Measurements from ENCODE around the gene TMEM163. TPM values are rescaled to one million over a fixed set of nuclear protein-coding genes. Genes with fewer than 3 reads are reported as not detected.

The TMEM163 gene
- total RNA-seq, 6 experiments from 2014 or later: not detected

DNA sequence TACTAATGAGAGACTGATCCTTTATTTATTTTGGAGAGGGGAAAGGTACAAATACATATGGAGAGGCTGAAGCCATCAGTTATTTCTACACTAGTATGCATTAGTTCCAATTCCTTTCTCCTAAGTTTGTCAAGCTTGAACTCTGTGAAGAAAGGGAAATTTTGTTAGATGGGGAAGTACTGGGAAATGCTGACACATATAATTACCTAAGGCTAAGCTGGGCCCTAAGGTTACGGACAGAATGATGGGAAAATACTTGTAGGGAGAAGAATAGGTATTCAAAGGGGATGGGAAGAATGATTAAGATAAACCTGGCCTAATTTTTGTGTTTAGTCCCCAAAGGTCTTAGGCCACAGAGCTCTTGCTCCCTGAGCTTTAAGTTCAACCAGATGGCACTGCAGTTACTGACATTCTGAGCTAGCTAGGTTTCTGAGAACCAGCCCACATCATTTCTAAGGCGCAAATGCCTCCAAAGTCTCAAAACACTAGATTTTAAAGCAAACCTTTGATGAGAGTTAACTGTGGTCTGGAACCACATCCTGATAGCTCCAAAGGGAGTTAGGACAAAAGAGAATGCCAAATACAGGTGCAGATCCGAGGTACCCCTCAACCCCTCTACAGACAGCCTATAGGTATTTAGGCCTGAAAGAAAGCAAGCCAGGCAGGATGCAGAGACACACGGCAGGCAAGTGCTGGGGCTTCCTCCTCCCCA, 2.7 kb downstream of the TMEM163 start:
- Mint-ChIP-seq H3K4me1 (ENCODE audit: low read depth) (no peaks in the 10 kb centered on the region), H3K27ac (no peak overlapping the region), H3K4me3 (no peak overlapping the region), H3K36me3 (ENCODE audit: low read depth) (no peaks in the 10 kb centered on the region), H3K27me3 (ENCODE audit: insufficient read depth) (peaks cover 37% of the 10 kb centered on the region), H3K9me3 (no peaks in the 10 kb centered on the region)
- TF ChIP-seq, protein P1, sequence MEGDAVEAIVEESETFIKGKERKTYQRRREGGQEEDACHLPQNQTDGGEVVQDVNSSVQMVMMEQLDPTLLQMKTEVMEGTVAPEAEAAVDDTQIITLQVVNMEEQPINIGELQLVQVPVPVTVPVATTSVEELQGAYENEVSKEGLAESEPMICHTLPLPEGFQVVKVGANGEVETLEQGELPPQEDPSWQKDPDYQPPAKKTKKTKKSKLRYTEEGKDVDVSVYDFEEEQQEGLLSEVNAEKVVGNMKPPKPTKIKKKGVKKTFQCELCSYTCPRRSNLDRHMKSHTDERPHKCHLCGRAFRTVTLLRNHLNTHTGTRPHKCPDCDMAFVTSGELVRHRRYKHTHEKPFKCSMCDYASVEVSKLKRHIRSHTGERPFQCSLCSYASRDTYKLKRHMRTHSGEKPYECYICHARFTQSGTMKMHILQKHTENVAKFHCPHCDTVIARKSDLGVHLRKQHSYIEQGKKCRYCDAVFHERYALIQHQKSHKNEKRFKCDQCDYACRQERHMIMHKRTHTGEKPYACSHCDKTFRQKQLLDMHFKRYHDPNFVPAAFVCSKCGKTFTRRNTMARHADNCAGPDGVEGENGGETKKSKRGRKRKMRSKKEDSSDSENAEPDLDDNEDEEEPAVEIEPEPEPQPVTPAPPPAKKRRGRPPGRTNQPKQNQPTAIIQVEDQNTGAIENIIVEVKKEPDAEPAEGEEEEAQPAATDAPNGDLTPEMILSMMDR (IDR thresholded peaks at IDR 0.05): no peak
- DNase-seq: no peak

DNA sequence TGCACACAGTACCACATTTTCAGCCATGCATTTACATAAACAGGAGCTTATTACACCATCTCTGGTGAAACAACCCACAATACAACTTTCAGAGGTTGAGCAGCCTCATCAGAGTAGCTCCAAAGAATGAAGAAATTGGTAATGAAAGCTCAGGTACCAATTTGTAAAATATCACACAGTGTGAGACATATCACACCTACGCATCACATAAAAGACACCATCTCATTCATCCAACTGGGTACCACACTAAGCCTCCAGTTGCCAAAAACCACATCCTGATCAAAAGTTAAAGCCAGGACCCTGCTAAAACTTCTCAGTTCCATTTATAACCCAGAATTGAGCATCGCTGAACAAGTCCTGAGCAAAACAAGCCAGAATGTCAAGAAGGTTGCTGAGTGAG, 4.6 kb downstream of the TMEM163 start:
- no peak for DNase-seq
- no peak overlapping the region for H3K27ac Mint-ChIP-seq
- no peaks in the 10 kb centered on the region for H3K4me1 Mint-ChIP-seq (ENCODE audit: low read depth)

DNA sequence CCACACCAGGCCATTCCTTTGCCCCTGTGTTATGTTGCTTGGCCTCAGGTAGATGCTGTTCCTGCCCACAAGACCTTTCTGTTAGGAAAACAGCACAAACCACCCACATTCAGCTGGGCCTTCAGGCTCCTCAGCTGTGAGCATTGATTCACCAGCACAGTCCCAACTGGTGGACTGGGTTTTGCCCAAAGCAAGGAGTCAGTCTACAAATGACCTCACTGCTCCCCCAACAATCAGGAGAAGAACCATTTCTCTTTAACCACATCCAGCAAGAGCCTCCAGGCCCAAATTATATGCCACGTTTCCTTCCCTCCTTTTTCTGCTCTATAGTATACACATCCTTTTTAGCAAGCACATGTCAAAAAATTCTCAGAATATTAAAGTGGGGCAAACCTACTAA, 5.2 kb downstream of the TMEM163 start:
- Mint-ChIP-seq H3K27ac (no peak overlapping the region), H3K27me3 (ENCODE audit: insufficient read depth) (peaks cover 29% of the 10 kb centered on the region), H3K36me3 (ENCODE audit: low read depth) (no peaks in the 10 kb centered on the region), H3K9me3 (no peaks in the 10 kb centered on the region), H3K4me3 (no peak overlapping the region), H3K4me1 (ENCODE audit: low read depth) (no peaks in the 10 kb centered on the region)
- DNase-seq: no peak
- TF ChIP-seq, protein P1 (IDR thresholded peaks at IDR 0.05): no peak

More for the DNA sequence above, 4.6 kb downstream of the TMEM163 start:
- no peaks in the 10 kb centered on the region for H3K36me3 Mint-ChIP-seq (ENCODE audit: low read depth)
- H3K9me3 Mint-ChIP-seq: no peaks in the 10 kb centered on the region
- no peak overlapping the region for H3K4me3 Mint-ChIP-seq
- peaks cover 27% of the 10 kb centered on the region for H3K27me3 Mint-ChIP-seq (ENCODE audit: insufficient read depth)
- TF ChIP-seq, protein P1 (IDR thresholded peaks at IDR 0.05): no peak

DNA sequence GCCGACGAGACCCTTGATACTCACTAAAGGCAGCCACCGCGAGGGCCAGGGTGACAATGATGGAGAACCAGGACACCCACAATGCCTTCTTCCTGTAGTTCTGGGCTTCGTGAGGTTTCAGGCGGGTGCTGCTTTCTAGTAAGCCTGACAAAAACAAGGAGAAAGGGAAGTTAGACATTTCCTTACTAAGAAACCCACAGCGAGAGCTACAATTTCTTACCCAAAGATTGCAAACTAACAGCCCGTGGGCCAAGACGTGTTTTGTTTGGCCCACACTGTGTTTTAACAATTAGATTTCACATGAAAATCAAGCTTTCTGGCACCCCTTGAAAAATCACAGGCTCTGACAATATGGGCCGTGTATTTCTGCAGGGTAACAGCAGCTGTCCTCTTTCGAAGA, 5.6 kb downstream of the TMEM163 start:
- peaks cover 31% of the 10 kb centered on the region for H3K27me3 Mint-ChIP-seq (ENCODE audit: insufficient read depth)
- no peaks in the 10 kb centered on the region for H3K36me3 Mint-ChIP-seq (ENCODE audit: low read depth)
- H3K4me3 Mint-ChIP-seq: no peak overlapping the region
- no peak overlapping the region for H3K27ac Mint-ChIP-seq
- no peaks in the 10 kb centered on the region for H3K9me3 Mint-ChIP-seq
- TF ChIP-seq, protein P1 (IDR thresholded peaks at IDR 0.05): no peak
- DNase-seq: no peak
- H3K4me1 Mint-ChIP-seq (ENCODE audit: low read depth): no peaks in the 10 kb centered on the region

DNA sequence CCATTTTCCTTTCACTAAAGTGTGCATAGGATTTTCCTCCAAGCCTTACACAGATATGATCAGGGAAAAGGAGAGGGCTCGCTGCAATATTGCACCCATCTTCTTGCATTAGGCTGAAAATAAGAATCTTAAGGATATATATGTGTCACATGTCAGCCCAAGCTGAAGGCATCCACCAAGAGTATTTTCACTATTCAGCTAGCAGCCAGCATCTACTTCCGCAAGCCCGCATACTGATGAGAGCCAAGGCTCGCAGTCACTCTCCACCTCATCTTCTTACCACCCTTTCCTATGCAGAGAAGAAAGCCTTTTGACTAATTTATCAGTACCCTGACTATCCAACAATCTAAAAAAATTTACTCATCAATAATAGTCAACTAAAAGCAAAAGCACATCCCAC, 6.1 kb downstream of the TMEM163 start:
- Mint-ChIP-seq H3K27ac (no peak overlapping the region), H3K4me1 (ENCODE audit: low read depth) (no peaks in the 10 kb centered on the region), H3K4me3 (no peak overlapping the region), H3K9me3 (no peaks in the 10 kb centered on the region), H3K27me3 (ENCODE audit: insufficient read depth) (peaks cover 31% of the 10 kb centered on the region), H3K36me3 (ENCODE audit: low read depth) (no peaks in the 10 kb centered on the region)
- no peak for DNase-seq
- TF ChIP-seq, protein P1 (IDR thresholded peaks at IDR 0.05): no peak

All from HFFc6 (cell line).